GM21737 (cell line): ENCODE results near the gene GARIN3.
A peak's percentile ranks its signal among the peaks of the same experiment; 100 is the strongest.
"Not testable (repeated sequence)": the region's sequence is repeated elsewhere in the genome, so short reads cannot be mapped to it uniquely, and the experiment has no call there.

Source experiments
- ATAC-seq: cut with Tn5 transposase; IDR thresholded peaks from one replicate; pipeline ENCODE4 v1.9.1; 2021; ENCODE audit warnings: mild to moderate bottlenecking, moderate library complexity; ENCODE audit not compliant: unreplicated experiment

GARIN3 gene

DNA sequence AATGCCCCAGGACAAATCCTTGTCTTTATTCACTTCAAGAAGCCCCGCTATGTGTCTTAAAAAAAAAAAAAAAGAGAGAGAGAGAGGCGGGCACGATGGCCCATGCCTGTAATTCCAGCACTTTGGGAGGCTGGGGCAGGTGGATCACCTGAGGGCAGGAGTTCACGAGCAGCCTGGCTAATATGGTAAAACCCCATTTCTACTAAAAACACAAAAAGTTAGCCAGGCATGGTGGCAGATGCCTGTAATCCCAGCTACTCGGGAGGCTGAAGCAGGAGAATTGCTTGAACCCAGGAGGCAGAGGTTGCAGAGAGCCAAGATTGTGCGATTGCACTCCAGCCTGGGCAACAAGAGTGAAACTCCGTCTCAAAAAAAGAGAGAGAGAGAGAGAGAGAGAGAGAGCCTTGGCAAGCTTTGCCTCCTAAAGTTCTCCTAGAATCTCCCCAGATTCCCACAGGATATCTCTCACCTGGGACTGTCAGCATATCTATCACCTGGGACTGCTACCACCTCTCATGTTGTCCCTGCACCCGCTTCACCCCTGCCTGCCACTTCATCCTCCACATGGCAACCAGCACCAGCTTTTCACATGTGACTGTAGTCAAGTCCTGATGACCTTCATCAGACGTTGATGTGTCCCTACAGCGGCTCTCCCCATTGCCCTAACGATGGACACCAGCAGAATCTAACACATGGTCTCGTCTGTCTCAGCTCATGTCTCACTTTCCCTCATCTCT is 20.4 kb upstream of the GARIN3 start:
- no peak for ATAC-seq

DNA sequence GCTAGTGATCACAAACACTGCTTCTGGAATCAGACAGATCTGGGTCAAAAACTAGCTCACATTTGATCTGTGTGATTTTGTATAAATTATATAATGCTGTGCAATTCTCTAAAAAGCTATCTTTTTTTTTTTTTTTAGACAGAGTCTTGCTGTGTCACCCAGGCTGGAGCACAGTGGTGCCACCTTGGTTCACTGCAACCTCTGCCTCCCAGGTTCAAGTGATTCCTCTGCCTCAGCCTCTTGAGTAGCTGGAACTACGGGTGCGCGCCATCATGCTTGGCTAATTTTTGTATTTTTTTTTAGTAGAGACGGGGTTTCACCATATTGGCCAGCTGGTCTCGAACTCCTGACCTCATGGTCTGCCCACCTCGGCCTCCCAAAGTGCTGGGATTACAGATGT is 19.1 kb upstream of the GARIN3 start:
- ATAC-seq, result not testable (repeated sequence)

DNA sequence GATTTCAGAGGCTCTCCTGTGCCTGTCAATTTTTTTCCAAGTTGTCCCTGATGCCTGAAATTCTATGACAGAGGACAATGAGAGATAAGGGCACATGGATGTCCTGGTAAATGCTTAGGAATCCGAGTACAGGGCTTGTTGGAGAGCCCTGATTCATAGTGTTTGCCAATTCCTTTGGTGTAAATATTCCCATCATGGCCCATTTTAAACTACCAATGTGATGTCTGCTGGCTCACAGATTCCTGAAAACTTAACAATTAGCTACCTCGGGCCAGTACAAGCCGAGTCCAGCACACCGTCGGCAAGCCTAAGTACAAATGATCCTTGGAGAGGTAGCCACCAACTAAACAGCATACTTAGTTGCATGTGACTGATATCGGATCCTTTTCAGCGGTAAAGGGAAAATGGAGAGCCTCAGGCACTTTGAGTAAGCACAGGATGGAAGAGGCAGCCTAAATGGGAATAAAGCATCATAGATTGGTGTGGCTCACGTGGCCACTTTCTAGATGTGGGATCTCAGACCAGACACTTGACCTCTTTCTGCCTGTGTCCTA is 18.1 kb upstream of the GARIN3 start:
- ATAC-seq, result no peak

DNA sequence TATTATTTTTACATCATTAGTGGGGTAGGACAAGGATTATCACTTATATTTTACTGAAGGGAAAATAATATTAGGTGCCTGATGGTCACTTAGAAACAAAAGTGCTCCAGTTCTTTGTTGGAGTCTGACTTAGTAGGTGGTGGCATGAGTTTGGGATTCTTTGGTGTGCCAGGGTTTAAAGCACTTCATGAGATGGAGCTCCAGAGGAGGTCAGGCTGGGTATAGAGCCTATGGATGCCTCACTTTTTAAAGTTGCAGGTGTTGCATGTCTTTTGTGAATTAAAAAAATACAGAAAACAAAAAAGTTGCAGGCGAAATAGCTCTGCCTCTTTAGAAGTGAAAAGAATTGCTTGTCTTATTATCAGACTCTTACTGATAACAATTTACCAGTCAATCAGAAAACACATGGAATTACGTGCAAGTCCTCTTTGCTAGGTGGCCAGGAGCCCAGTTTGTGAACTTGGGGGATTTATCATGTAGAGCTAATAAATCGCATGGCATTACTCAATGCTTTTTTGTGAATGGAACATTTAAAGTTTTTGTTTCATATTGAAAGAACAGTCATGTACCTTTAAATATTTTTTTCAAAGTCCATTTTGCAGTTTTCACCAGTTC is 16.2 kb upstream of the GARIN3 start:
- ATAC-seq, result no peak

DNA sequence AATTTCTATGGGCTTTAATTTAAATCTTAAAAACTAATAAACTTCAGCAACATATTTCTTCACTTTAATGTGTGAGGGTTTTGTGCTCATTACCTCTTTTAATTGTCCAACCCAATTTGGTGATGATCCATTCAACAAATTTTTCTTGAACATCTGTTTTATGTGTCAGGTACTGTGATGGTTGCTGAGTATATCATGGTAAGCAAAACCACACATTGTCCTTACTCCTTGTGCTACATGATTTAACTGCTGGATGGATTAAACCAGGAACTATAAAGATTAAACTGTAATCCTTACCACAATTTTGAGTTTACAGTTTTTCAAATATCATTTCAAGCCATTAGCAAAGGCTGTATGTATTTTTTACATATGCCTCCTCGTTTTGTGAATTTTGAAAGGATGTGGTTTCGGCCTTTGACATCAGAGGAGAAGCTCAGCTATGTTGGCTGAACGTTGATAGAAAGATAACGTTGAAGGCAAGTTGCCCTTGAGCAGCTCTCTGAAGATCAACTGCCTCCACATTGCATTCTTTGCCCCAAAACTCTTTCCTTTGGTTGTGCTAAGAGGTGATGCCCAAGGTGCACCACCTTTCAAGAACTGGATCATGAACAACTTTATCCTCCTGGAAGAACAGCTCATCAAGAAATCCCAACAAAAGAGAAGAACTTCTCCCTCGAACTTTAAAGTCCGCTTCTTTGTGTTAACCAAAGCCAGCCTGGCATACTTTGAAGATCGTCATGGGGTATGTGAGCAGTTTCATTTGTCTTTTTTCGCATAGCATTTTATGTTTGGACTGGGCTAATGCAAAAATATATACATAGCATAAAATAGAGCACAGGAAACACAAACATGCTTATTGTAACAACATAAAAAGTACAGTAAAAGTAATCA is 14.6 kb upstream of the GARIN3 start, which contains the start of gene ITK:
Gene ITK (plus strand): TSS at position 467 of the 891 bp plus-strand sequence. CDS start 138 bp downstream, at position 605.
- no peak for ATAC-seq

DNA sequence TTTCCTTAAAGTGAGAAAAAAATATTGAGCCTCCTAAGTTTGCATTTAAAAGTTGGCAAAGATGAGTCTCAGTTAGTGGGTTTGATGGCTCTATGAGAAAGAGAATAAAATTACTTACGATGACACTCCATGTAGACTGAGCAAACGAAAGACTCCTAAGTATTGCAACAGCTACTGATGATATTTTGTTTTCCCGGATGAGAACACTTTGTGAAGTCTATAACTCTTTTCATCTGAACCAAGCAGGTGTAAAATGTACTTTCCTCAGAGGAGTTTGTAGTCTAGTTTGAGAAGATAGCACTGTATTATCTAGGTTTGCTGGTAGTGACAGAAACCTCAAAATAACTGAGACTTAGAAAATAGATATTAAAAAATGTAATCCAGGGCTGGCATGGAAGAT is 12.9 kb upstream of the GARIN3 start:
- ATAC-seq, result no peak

DNA sequence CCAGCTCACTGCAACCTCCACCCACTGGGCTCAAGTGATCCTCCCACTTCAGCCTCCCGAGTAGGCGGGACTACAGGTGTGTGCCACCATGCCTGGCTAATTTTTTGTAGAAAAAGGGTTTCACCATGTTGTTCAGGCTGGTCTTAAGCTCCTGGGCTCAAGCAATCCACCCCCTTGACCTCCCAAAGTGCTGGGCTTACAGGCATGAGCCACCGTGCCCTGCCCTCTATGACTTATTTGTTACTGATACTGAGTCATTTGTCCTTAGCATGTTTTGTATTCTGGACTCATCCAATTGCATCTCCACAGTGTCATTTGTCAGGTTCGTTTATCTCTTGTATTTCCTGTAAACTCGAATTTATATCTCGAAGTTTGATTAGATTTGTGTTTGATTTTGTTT is 11.9 kb upstream of the GARIN3 start:
- no peak for ATAC-seq

DNA sequence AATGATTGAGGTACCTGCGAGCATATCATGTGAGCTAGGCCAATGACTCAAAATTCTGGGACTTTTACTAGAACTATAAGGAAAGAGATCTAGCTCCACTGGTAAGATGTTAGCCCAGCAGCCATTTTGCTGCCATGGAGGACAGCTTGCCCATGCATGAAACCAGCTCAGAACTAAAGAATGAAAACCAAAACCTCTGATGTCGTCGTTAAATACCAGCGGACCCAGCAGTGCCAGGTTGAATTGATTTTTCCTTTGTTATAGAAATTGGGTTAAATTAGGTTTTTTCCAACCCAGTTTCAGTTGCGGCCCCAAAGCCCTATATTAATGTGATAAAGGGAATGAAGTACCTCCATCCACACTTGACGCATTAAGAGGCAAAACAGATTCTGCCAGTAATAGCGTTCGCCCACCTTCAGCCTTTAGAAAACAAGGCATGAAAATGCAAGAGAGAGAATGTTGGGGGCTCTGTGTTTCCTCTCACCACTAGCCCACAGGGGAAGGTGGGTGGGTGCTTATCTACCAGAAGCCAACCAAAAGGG is 9.1 kb upstream of the GARIN3 start:
- no peak for ATAC-seq

DNA sequence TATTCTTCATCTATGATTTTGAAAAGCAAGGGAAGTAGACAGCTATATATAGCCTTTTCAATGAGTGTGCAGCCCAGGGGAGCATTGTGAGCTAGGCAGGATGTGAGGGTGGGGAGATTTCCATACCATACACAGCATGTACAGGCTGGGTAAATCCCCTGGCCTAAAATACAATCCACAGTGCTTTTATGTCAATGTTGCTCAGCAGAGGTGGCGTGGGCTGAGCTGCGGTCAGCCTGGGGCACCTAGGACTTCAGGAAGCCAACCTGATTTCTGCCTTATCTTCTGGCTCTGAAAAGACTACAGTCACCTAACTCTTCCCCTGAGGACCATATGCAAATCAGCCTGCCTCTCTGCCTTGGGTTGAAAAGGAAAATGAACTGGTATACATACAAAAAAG is 6.3 kb upstream of the GARIN3 start:
- peak; percentile 99 for ATAC-seq

DNA sequence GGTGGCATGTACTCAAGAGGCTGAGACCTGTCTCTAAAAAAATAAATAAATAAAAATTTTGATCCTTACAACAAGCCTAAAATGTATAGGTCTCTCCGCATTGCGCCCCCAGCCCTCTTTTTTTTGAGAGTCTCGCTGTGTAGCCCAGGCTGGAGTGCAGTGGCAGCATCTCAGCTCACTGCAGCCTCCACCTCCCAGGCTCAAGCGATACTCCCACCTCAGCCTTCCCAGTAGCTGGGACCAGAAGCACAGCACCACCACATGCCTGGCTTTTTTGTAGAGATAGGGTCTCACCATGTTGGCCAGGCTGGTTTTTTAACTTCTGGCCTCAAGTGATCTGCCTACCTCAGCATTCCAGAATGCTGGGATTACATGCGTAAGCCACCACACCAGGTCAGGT is 2.2 kb upstream of the GARIN3 start:
- ATAC-seq, result no peak

DNA sequence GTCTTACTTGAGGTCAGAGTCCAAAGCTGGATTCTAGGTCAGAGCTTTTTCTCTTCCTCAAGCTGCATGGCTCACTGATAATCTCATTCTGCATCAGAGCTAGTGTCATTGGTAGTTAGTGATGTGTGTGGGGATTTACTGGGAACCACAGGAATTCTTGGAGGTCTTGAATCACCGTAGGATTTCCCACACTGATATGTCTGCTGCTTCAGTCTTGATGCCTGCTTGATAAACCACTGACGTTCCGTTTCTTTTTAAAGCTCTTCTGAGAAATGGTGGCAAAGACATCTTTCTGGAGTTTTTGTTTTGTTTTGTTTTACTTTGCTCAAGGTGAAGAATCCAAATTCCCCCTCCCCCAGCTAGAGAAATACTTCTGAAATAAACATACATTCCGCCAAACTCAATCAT is 1.2 kb upstream of the GARIN3 start:
- no peak for ATAC-seq

DNA sequence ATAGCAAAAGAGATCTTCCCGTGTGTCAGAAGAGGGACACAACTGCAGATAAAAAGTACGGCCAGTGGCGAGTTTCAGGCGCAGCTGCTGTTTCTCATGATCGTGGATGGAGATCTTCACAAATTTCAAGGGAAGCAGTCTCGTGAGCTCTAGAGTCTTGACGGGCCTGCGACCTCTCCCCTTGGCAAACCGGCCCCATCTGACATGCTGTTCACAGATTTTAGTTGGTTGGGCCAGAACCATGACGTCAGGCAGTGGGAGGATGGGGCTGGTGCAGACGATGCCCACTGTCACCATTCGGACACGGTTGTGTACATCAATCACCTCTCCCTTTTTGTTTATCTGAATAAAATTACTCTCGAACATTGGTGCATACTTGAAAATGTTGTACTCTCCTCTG is 396 bp downstream of the GARIN3 start:
- no peak for ATAC-seq

DNA sequence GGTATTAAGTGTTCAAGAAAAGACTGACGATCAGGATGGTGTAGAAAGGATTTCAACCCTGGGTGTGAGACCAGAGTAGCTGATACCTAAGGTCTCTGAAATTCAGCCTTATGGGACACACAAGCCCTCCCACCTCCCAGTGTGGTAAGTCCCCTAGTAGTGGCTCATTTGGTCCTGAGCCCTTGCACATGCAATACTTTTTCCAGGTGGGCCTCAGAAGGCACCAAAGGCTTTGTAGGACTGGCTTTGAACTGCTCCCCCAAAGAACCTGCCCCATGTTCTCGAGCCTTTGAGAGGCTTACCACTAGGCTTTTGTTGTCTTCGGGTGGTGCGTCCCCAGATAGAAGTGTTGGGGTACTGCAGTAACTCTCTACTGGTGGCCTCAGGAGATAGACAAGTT is 803 bp downstream of the GARIN3 start:
- no peak for ATAC-seq

DNA sequence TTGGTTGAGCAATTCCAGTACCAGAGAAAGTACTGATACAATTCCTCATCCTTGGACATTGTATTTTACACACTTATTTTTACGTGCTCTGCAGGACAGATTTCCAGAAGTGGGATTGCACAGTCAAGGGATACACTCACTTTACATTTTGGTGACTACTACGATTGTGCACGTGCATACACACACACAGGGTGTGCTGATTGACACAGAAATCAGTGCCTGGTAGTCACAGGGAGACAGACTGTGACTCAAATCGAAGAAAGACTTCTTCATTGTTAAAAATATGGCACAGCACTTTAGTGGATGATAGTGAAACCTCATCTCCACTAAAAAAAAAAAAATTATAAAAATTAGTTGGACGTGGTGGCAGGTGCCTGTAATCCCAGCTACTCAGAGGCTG is 1.5 kb downstream of the GARIN3 start:
- no peak for ATAC-seq

DNA sequence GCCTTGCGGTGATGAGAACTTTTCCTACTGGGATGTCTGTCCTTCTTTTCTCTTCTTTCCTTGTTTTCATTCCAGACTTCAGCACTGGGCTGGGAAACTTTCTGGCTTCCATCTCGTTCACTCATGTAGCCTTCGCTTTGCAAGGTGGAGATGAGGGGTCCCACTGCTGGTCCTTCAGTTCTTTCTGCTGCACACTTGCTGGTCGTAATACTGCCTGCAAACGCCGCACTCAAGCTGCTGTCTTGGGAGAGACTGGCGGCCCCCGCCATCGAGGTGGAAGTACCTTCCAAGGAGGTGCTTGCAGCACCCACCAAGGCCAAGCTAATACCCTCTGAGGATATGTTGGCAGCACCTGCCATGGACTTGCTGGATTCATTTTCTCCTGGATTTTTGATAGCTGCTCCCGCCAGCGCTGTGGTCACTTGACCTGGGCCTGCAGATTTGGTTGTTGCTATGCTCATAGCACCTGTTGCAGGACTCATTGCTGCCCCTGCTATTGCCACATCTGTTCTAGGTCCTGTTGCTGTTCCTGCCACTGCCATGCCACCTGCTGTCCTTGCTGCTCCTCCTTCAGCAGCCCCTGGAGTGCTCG is 3.0 kb downstream of the GARIN3 start:
- ATAC-seq, result no peak

DNA sequence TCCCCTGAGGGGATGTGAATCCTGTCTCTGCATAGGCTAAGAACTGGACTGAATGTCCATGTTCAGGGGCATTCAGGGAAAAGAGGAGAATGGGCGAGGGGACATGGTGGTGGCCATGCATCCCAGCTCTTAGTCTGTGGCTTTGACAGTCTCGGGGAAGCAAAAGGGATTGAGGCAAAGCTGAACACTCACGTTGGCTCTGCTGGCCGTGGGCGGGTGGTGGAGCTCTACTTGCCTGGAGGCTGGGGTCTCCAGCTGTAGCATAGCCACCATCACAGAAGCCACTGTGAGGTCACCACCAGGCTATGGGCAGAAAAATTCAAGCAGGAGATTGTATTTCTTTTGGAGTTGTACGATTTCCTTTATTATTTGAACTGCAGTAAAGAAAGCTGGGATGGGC is 4.1 kb downstream of the GARIN3 start:
- no peak for ATAC-seq

DNA sequence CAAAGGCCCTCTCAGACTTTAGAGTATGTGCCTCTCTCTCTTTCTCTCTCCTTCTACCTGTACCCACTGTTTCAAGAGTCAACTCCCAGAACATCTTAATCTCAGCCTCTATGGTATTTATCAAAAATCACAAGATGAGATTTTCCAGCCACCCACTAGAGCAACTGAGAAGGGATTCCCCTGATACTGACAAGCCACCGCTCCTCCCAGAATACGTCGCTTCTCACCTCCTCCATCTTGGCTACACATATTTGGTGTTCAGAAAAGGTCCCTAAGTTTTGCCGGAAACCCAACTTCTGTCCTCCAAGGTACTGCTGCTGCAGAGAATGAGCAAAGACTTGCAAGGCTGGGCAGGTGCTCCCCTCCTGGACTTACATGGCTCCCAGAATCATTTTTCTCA is 6.1 kb downstream of the GARIN3 start:
- no peak for ATAC-seq

DNA sequence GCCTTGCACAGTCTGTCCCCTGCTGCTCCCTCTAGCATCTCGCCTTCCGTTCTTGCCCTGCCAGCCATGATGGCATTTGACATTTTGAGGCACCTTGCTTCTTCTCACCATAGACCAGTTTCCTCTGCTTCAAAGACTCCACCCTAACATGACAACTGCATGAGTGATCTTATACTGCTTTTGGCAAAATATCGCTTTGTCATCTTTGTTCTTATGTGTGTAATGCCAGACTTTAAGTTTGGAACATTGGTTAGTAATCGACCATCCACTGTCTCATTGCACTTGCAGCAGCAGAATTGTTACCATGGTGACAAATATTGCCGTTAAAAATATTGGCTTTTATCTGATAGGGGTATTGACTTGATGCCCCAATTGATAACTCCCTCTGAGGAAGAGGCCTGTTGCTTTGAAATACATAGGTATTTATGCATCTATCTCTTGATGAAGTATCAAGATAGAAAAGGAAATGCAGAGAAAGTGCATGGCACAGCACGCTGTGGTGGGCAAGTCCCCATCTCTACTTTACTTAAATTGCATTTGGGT is 6.8 kb downstream of the GARIN3 start:
- no peak for ATAC-seq

DNA sequence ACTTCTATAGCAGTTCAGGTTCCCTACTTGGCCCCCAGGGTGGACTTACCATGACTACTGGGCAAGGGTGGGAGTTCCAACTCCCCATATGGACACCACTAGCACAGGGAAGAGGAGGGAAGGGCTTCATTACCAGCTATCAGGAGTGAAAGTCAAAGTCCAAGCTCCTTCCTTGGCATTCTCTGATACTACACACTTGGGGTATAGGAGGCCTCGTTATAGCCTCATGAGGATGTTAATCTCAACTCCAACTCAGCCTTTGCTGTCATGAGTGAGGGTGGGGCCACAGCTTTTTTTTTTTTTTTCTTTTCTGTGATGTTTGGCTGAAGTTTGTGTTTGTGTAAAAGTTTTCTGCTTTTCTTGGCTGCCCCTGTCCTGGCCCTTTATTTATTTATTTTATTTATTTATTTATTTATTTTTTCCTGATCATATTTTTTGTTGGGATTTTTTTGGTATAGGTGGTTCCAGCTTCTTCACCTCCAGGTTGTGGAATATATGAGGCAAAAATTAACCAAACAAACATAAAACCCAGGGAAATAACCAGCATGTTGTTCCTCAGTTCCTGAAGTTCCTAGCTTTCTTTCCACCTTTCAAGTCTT is 8.7 kb downstream of the GARIN3 start:
- ATAC-seq, result no peak

DNA sequence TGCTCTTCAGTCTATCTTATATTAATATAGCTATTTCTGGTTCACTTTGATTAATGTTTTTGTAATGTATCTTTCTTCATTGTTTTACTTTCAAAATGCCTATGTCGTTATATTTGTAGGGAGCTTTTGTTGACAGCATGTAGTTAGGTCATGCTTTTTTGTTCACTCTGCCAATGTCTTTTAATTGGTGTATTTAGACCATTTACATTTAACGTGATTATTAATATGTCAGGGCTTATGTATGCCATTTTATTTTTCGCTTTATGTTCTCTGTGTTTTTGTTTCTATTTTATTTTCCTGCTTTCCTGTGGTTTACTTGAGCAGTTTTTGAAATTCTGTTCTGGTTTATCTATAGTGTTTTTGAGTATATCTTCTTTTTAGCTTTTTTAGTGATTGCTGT is 10.8 kb downstream of the GARIN3 start:
- no peak for ATAC-seq
